ENCODE data around the gene ISL2. TPM values are rescaled to one million over a fixed set of nuclear protein-coding genes. Genes with fewer than 3 reads are reported as not detected.
"Not testable (repeated sequence)": the region's sequence is repeated elsewhere in the genome, so short reads cannot be mapped to it uniquely, and the experiment has no call there.

ISL2 gene
- total and polyA plus RNA-seq, 7 experiments from 2014 or later = 0.21 to 0.51 (median 0.27) TPM; not detected in 4

DNA sequence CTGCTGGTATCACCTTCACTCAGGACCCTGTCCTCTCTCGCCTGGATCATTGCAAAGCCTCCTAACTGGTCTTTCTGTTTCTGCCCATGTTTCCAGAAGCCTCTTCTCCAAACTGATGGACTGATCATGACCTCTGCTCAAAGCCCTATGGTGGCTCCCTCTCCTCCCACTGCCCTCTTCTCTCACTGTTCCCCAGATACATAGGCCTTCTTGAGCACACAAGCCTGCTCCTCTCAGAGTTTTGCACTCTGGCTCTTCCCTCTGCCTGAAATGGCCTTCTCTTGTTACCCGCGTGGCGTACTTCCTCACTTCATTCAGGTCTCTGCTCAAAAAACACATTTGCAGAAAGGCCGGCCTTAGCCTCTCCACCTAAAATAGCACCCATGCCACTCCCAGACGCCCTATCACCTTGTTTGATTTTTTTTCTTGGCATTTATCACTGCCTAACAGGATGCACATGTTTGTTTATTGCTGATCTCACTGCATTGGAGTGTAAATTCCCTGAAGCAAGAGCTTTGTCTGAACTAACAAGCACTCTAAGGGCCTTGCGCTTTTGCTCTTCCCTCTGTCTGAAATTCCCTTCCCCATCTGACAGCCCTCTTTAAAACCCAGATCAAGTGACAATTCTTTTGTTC lies 23.9 kb upstream of the ISL2 start:
- no peaks in the 10 kb centered on the region for H3K9me3 Mint-ChIP-seq
- ATAC-seq = no peak
- POLR2A ChIA-PET = no interaction called here

DNA sequence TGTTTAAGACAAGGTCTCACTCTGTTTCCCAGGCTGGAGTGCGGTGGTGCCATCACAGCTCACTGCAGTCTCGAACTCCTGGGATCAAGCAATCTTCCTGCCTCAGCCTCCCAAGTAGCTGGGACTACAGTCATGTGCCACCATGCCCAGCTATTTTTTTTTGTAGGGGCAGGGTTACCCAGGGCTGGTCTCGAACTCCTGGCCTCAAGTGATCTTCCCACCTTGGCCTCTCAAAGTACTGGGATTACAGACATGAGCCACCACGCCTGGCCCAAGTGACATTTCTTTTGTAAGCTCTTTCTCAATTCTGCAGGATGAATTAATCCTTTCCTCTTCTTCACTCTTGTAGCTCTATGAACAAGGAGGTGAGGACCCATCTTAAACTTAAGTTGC lies 23.4 kb upstream of the ISL2 start:
- H3K27me3 Mint-ChIP-seq; H3K9me3 ChIP-seq (ENCODE audit: control insufficient read depth in 2 of 3, low read length in 3 of 3); intact Hi-C loops (cut with micrococcal nuclease); H3K4me3 ChIP-seq (ENCODE audit: low read length); CTCF ChIA-PET; H3K27ac ChIP-seq (ENCODE audit: low read depth, low read length); ATAC-seq; H3K36me3 ChIP-seq (ENCODE audit: control insufficient read depth in 2 of 3, insufficient read depth in 3 of 3, low read length in 3 of 3); H3K9me3 Mint-ChIP-seq; POLR2A ChIA-PET; DNase-seq; H3K36me3 Mint-ChIP-seq; H3K27me3 ChIP-seq (ENCODE audit: control insufficient read depth in 2 of 2, insufficient read depth in 2 of 2, low read length in 2 of 2): not testable (repeated sequence)
- H3K4me1 ChIP-seq (ENCODE audit: control insufficient read depth in 2 of 2, insufficient read depth in 2 of 2, low read length in 2 of 2) = peaks cover 7 to 12% of the 10 kb centered on the region in 2 donors
- Mint-ChIP-seq H3K4me1 (peaks cover 16 to 43% (median 26%) of the 10 kb centered on the region in 7 donors), H3K27ac (peak overlapping the region in 4 of 9 donors; percentile 22 to 87 (median 42)), H3K4me3 (peak overlapping the region in 8 of 10 donors; percentile 10 to 93 (median 87))

More for the DNA sequence above, 23.9 kb upstream of the ISL2 start:
- CTCF ChIA-PET = no interaction called here
- peaks cover 0 to 4% (median 0%) of the 10 kb centered on the region in 5 donors for H3K36me3 Mint-ChIP-seq
- Histone ChIP-seq H3K27ac (ENCODE audit: low read depth, low read length) (no peak overlapping the region), H3K27me3 (ENCODE audit: control insufficient read depth in 2 of 2, insufficient read depth in 2 of 2, low read length in 2 of 2) (no peaks in the 10 kb centered on the region), H3K36me3 (ENCODE audit: control insufficient read depth in 2 of 3, insufficient read depth in 3 of 3, low read length in 3 of 3) (peaks cover 0 to 5% (median 0%) of the 10 kb centered on the region in 3 experiments), H3K4me3 (ENCODE audit: low read length) (no peak overlapping the region), H3K4me1 (ENCODE audit: control insufficient read depth in 2 of 2, insufficient read depth in 2 of 2, low read length in 2 of 2) (peaks cover 7 to 12% of the 10 kb centered on the region in 2 donors), H3K9me3 (ENCODE audit: control insufficient read depth in 2 of 3, low read length in 3 of 3) (no peaks in the 10 kb centered on the region)
- H3K4me3 Mint-ChIP-seq = peak overlapping the region; percentile 32 to 93 (median 89)
- no peak for DNase-seq
- peaks cover 18 to 46% (median 30%) of the 10 kb centered on the region in 7 donors for H3K4me1 Mint-ChIP-seq
- H3K27me3 Mint-ChIP-seq = peaks cover 0 to 2% (median 0%) of the 10 kb centered on the region in 5 donors
- peak overlapping the region in 8 of 9 donors; percentile 22 to 89 (median 58) for H3K27ac Mint-ChIP-seq
- intact Hi-C loops (cut with micrococcal nuclease) = no loop called here

GRCh38 chr15:76313731-76314130 lies 22.8 kb upstream of the ISL2 start:
- no peaks in the 10 kb centered on the region for H3K9me3 Mint-ChIP-seq
- Histone ChIP-seq H3K4me3 (ENCODE audit: low read length) (no peak overlapping the region), H3K27ac (ENCODE audit: low read depth, low read length) (no peak overlapping the region), H3K27me3 (ENCODE audit: control insufficient read depth in 2 of 2, insufficient read depth in 2 of 2, low read length in 2 of 2) (no peaks in the 10 kb centered on the region), H3K9me3 (ENCODE audit: control insufficient read depth in 2 of 3, low read length in 3 of 3) (no peaks in the 10 kb centered on the region), H3K36me3 (ENCODE audit: control insufficient read depth in 2 of 3, insufficient read depth in 3 of 3, low read length in 3 of 3) (peaks cover 0 to 5% (median 0%) of the 10 kb centered on the region in 3 experiments), H3K4me1 (ENCODE audit: control insufficient read depth in 2 of 2, insufficient read depth in 2 of 2, low read length in 2 of 2) (peaks cover 7 to 12% of the 10 kb centered on the region in 2 donors)
- H3K4me1 Mint-ChIP-seq = peaks cover 14 to 37% (median 21%) of the 10 kb centered on the region in 7 donors
- ChIA-PET POLR2A (no interaction called here), CTCF (no interaction called here)
- ATAC-seq = no peak
- H3K27ac Mint-ChIP-seq = no peak overlapping the region
- peak overlapping the region in 2 of 10 donors; percentile 10 to 88 for H3K4me3 Mint-ChIP-seq
- H3K36me3 Mint-ChIP-seq = peaks cover 0 to 4% (median 0%) of the 10 kb centered on the region in 5 donors
- intact Hi-C loops (cut with micrococcal nuclease) = no loop called here
- no peak for DNase-seq
- H3K27me3 Mint-ChIP-seq = peaks cover 0 to 5% (median 4%) of the 10 kb centered on the region in 5 donors

DNA sequence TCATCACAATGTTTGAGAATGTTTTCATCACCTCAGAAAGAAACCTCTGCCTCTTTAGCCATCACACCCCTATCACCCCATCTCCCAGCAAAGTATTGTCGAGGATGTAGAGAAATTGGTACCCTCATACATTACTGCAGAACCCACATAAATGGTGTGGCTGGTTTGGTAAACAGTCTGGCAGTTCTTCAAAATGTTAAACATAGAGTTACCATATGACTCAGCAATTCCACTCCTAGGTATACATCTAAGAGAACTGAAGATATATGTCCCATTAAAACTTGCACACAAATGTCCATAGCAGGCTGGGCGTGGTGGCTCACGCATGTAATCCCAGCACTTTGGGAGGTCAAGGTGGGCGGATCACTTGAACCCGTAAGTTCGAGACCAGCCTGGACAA lies 16.6 kb upstream of the ISL2 start:
- no peak for DNase-seq
- Histone ChIP-seq H3K4me1 (ENCODE audit: control insufficient read depth in 2 of 2, insufficient read depth in 2 of 2, low read length in 2 of 2) (no peaks in the 10 kb centered on the region), H3K36me3 (ENCODE audit: control insufficient read depth in 2 of 3, insufficient read depth in 3 of 3, low read length in 3 of 3) (no peaks in the 10 kb centered on the region), H3K9me3 (ENCODE audit: control insufficient read depth in 2 of 3, low read length in 3 of 3) (no peaks in the 10 kb centered on the region), H3K27ac (ENCODE audit: low read depth, low read length) (no peak overlapping the region), H3K4me3 (ENCODE audit: low read length) (no peak overlapping the region), H3K27me3 (ENCODE audit: control insufficient read depth in 2 of 2, insufficient read depth in 2 of 2, low read length in 2 of 2) (no peaks in the 10 kb centered on the region)
- Mint-ChIP-seq H3K27ac (no peak overlapping the region), H3K27me3 (peaks cover 23 to 40% (median 31%) of the 10 kb centered on the region in 5 donors), H3K4me1 (no peaks in the 10 kb centered on the region), H3K4me3 (no peak overlapping the region), H3K36me3 (no peaks in the 10 kb centered on the region), H3K9me3 (no peaks in the 10 kb centered on the region)
- ATAC-seq = no peak
- intact Hi-C loops (cut with micrococcal nuclease) = no loop called here
- ChIA-PET CTCF (no interaction called here), POLR2A (no interaction called here)

GRCh38 chr15:76321171-76321570 lies 15.4 kb upstream of the ISL2 start:
- no peak overlapping the region for H3K27ac ChIP-seq (ENCODE audit: low read depth, low read length)
- peaks cover 35 to 43% (median 38%) of the 10 kb centered on the region in 5 donors for H3K27me3 Mint-ChIP-seq
- no peak for DNase-seq

DNA sequence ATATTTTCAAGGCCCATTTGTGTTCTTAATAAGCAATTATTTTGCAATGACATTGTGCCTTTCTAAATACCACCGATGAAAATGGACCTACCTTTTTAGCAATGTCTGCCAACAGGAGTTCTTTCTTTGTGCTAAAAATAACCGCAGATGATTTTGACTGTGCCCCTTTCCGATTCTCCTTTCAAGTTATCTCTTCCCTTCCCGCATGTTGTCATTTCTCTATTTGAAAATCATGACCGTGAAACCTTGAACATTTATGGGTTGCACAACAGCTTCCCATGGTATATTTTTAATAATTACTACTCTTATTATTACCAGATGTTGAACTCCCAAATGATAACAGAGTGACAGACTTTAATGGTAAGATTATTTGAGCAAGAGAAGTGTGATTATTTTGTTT lies 15.0 kb upstream of the ISL2 start:
- Mint-ChIP-seq H3K27me3 (peaks cover 37 to 46% (median 40%) of the 10 kb centered on the region in 5 donors), H3K4me1 (no peaks in the 10 kb centered on the region), H3K4me3 (no peak overlapping the region), H3K27ac (no peak overlapping the region), H3K36me3 (no peaks in the 10 kb centered on the region), H3K9me3 (no peaks in the 10 kb centered on the region)
- Histone ChIP-seq H3K36me3 (ENCODE audit: control insufficient read depth in 2 of 3, insufficient read depth in 3 of 3, low read length in 3 of 3) (no peaks in the 10 kb centered on the region), H3K4me3 (ENCODE audit: low read length) (no peak overlapping the region), H3K27ac (ENCODE audit: low read depth, low read length) (no peak overlapping the region), H3K4me1 (ENCODE audit: control insufficient read depth in 2 of 2, insufficient read depth in 2 of 2, low read length in 2 of 2) (no peaks in the 10 kb centered on the region), H3K27me3 (ENCODE audit: control insufficient read depth in 2 of 2, insufficient read depth in 2 of 2, low read length in 2 of 2) (no peaks in the 10 kb centered on the region), H3K9me3 (ENCODE audit: control insufficient read depth in 2 of 3, low read length in 3 of 3) (no peaks in the 10 kb centered on the region)
- no peak for DNase-seq
- intact Hi-C loops (cut with micrococcal nuclease) = no loop called here
- ChIA-PET POLR2A (no interaction called here), CTCF (no interaction called here)
- ATAC-seq = no peak

More at GRCh38 chr15:76321171-76321570, 15.4 kb upstream of the ISL2 start:
- ATAC-seq = no peak
- no peak overlapping the region for H3K4me3 Mint-ChIP-seq
- Histone ChIP-seq H3K9me3 (ENCODE audit: control insufficient read depth in 2 of 3, low read length in 3 of 3) (no peaks in the 10 kb centered on the region), H3K27me3 (ENCODE audit: control insufficient read depth in 2 of 2, insufficient read depth in 2 of 2, low read length in 2 of 2) (no peaks in the 10 kb centered on the region), H3K4me1 (ENCODE audit: control insufficient read depth in 2 of 2, insufficient read depth in 2 of 2, low read length in 2 of 2) (no peaks in the 10 kb centered on the region), H3K4me3 (ENCODE audit: low read length) (no peak overlapping the region), H3K36me3 (ENCODE audit: control insufficient read depth in 2 of 3, insufficient read depth in 3 of 3, low read length in 3 of 3) (no peaks in the 10 kb centered on the region)
- H3K9me3 Mint-ChIP-seq = no peaks in the 10 kb centered on the region
- H3K27ac Mint-ChIP-seq = no peak overlapping the region
- POLR2A ChIA-PET = no interaction called here
- no peaks in the 10 kb centered on the region for H3K36me3 Mint-ChIP-seq
- no peaks in the 10 kb centered on the region for H3K4me1 Mint-ChIP-seq
- CTCF ChIA-PET = no interaction called here
- intact Hi-C loops (cut with micrococcal nuclease) = no loop called here

GRCh38 chr15:76324066-76324465 lies 12.5 kb upstream of the ISL2 start:
- POLR2A ChIA-PET = no interaction called here
- no peaks in the 10 kb centered on the region for H3K36me3 ChIP-seq (ENCODE audit: control insufficient read depth in 2 of 3, insufficient read depth in 3 of 3, low read length in 3 of 3)
- H3K4me1 Mint-ChIP-seq = no peaks in the 10 kb centered on the region
- H3K4me3 Mint-ChIP-seq = no peak overlapping the region
- H3K9me3 ChIP-seq (ENCODE audit: control insufficient read depth in 2 of 3, low read length in 3 of 3) = no peaks in the 10 kb centered on the region
- DNase-seq = no peak
- no peak overlapping the region for H3K27ac Mint-ChIP-seq
- peaks cover 46 to 57% (median 52%) of the 10 kb centered on the region in 5 donors for H3K27me3 Mint-ChIP-seq
- intact Hi-C loops (cut with micrococcal nuclease) = no loop called here
- no peaks in the 10 kb centered on the region for H3K36me3 Mint-ChIP-seq
- H3K9me3 Mint-ChIP-seq = no peaks in the 10 kb centered on the region
- no peak overlapping the region for H3K27ac ChIP-seq (ENCODE audit: low read depth, low read length)
- no peaks in the 10 kb centered on the region for H3K27me3 ChIP-seq (ENCODE audit: control insufficient read depth in 2 of 2, insufficient read depth in 2 of 2, low read length in 2 of 2)
- H3K4me1 ChIP-seq (ENCODE audit: control insufficient read depth in 2 of 2, insufficient read depth in 2 of 2, low read length in 2 of 2) = no peaks in the 10 kb centered on the region
- H3K4me3 ChIP-seq (ENCODE audit: low read length) = no peak overlapping the region
- CTCF ChIA-PET = no interaction called here
- ATAC-seq = no peak

All from naive thymus-derived CD4-positive, alpha-beta T cell (primary cell).